ENCODE results near the gene PODXL2.

PODXL2 gene

DNA sequence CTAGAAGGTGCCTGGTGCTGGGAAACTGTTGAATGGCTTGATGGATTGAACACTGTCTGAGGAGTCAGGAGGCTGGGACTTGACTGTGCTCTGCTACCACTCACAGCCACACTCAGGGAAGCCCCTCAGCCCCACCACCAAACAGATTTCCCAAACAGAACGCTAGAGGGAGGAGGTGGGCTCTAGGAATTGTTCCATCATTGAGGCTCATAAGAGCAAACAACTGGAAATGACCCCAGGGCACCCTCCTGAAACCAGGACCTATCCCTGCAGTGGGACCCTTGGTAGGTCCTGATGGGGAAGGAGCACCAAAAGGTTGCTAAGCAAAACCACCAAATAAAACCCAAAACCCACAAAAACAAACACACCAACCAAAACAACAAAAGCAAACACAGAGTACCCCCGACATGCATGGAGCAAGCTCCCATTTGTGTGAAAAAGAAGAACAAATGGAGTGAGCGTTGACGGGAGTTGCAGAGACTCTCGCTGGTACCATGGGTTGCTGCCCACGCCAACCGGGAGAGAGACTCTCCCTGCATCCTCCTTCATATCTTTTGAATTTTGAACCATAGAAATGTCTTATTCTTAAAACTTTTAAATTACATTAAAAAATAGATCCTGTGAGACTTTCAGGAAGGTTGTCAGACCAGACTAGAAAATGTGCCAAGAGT lies 89.4 kb downstream of the PODXL2 start:
- Histone ChIP-seq H3K4me1 (ENCODE audit: low read length) (no peaks in the 10 kb centered on the region), H3K36me3 (replicated peaks; ENCODE audit: low read depth, low read length) (peaks cover 56% of the 10 kb centered on the region), H3K79me2 (ENCODE audit: low read length) (peaks cover 9% of the 10 kb centered on the region; the same call in 1 of the 2 replicates), H3K27me3 (ENCODE audit: low read depth, low read length) (no peaks in the 10 kb centered on the region), H4K20me1 (ENCODE audit: insufficient read depth, low read length) (no peaks in the 10 kb centered on the region), H3K9me3 (ENCODE audit: insufficient read depth, low read length) (no peaks in the 10 kb centered on the region), H3K27ac (ENCODE audit: low read length) (no peak overlapping the region), H3K4me3 (ENCODE audit: low read length) (no peak overlapping the region), H3K4me2 (ENCODE audit: low read length) (no peak overlapping the region), H3K9ac (ENCODE audit: low read length) (no peak overlapping the region), H2AFZ (ENCODE audit: low read depth, low read length) (no peak overlapping the region)
- no peak for TF ChIP-seq EZH2phosphoT487 (IDR thresholded peaks at IDR 0.05; ENCODE audit: low read depth)
- TF ChIP-seq, protein P1, sequence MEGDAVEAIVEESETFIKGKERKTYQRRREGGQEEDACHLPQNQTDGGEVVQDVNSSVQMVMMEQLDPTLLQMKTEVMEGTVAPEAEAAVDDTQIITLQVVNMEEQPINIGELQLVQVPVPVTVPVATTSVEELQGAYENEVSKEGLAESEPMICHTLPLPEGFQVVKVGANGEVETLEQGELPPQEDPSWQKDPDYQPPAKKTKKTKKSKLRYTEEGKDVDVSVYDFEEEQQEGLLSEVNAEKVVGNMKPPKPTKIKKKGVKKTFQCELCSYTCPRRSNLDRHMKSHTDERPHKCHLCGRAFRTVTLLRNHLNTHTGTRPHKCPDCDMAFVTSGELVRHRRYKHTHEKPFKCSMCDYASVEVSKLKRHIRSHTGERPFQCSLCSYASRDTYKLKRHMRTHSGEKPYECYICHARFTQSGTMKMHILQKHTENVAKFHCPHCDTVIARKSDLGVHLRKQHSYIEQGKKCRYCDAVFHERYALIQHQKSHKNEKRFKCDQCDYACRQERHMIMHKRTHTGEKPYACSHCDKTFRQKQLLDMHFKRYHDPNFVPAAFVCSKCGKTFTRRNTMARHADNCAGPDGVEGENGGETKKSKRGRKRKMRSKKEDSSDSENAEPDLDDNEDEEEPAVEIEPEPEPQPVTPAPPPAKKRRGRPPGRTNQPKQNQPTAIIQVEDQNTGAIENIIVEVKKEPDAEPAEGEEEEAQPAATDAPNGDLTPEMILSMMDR (IDR thresholded peaks at IDR 0.05; ENCODE audit: low read depth, low read length), result no peak

DNA sequence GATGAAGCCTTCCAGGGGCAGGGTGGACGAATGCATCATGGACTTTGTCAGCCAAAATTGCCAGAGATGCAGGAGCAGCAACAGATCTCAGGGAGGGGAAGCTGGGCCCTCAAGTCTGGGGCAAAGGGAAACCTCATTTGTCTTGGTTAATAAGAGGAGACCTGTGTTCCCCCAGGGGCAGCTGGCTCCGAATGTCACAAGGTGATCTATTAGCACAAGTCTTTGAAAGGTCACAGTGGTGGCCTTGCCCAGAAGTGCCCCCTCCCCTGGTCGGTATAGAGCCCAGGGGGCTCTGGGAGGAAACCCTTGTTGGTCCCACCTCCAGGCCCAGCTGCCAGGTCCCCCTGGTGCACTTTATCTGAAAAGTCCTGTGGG lies 89.9 kb downstream of the PODXL2 start:
- Histone ChIP-seq H4K20me1 (ENCODE audit: insufficient read depth, low read length) (no peaks in the 10 kb centered on the region), H3K27ac (ENCODE audit: low read length) (no peak overlapping the region), H3K36me3 (replicated peaks; ENCODE audit: low read depth, low read length) (peaks cover 54% of the 10 kb centered on the region), H3K4me2 (ENCODE audit: low read length) (no peak overlapping the region), H2AFZ (ENCODE audit: low read depth, low read length) (no peak overlapping the region), H3K9ac (ENCODE audit: low read length) (no peak overlapping the region), H3K79me2 (ENCODE audit: low read length) (peaks cover 13% of the 10 kb centered on the region; the same call in 1 of the 2 replicates), H3K9me3 (ENCODE audit: insufficient read depth, low read length) (no peaks in the 10 kb centered on the region), H3K27me3 (ENCODE audit: low read depth, low read length) (no peaks in the 10 kb centered on the region), H3K4me1 (ENCODE audit: low read length) (no peaks in the 10 kb centered on the region), H3K4me3 (ENCODE audit: low read length) (no peak overlapping the region)
- TF ChIP-seq, protein P1 (IDR thresholded peaks at IDR 0.05; ENCODE audit: low read depth, low read length), result no peak
- no peak for TF ChIP-seq EZH2phosphoT487 (IDR thresholded peaks at IDR 0.05; ENCODE audit: low read depth)

DNA sequence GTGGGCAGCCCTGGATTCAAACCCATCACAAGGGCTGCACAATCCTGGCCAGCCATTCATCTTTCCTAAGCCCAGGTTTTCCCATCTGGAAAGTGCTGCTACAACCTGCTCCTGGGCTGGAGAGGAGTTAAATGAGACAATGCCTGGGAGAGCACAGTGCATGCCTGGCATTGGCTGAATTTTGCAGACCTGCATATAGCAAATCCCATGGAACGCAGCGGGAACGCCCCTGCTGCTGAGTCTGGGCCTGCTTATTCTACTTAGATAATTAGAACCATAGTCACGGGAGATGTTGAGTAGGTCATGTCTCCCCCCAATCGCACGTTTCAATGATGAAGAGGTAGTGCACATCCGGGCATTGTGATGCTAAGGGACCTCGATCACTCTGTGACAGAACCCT lies 90.4 kb downstream of the PODXL2 start:
- no peak overlapping the region for H3K27ac ChIP-seq (ENCODE audit: low read length)
- TF ChIP-seq, protein P1 (IDR thresholded peaks at IDR 0.05; ENCODE audit: low read depth, low read length), result no peak
- no peak for TF ChIP-seq EZH2phosphoT487 (IDR thresholded peaks at IDR 0.05; ENCODE audit: low read depth)
- H3K4me2 ChIP-seq (ENCODE audit: low read length), result no peak overlapping the region
- H3K4me1 ChIP-seq (ENCODE audit: low read length), result no peaks in the 10 kb centered on the region
- H3K79me2 ChIP-seq (ENCODE audit: low read length), result peaks cover 18% of the 10 kb centered on the region
- no peaks in the 10 kb centered on the region for H3K27me3 ChIP-seq (ENCODE audit: low read depth, low read length)
- H2AFZ ChIP-seq (ENCODE audit: low read depth, low read length), result no peak overlapping the region
- no peaks in the 10 kb centered on the region for H3K9me3 ChIP-seq (ENCODE audit: insufficient read depth, low read length)
- H3K9ac ChIP-seq (ENCODE audit: low read length), result no peak overlapping the region
- peaks cover 54% of the 10 kb centered on the region for H3K36me3 ChIP-seq (replicated peaks; ENCODE audit: low read depth, low read length)
- H4K20me1 ChIP-seq (ENCODE audit: insufficient read depth, low read length), result no peaks in the 10 kb centered on the region
- H3K4me3 ChIP-seq (ENCODE audit: low read length), result no peak overlapping the region

DNA sequence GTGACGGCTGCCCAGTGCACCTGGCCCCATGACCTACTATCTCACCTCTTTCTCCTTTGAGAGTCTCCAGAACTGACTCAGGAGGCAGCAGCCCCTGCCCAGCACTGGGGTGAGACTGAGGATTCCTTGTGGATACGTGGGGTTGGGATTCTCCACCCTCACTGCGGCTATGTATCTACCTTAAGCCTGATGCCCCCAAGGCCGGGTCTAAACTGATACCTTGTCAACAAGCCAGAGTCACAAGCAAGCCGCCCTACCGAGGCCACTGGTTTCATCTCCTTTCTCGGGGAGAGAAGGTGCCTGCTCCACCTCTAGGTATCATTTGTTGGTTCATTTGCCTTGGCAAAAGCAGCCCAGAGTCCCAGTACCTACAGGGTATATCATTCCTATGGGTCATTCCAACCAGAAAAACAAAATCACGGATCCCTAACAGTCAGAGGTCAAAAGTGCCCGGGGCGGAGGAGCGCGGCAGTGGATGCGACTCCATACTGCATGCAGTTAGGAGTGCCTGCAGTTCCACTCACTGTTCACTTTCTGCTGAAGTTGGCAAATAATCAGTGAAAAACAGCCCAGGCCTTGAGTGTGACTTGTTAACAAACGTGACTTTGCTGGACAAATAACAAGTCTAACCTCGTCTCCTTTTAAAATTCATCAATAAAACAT lies 91.3 kb downstream of the PODXL2 start:
- TF ChIP-seq, protein P1 (IDR thresholded peaks at IDR 0.05; ENCODE audit: low read depth, low read length), result no peak
- no peak for TF ChIP-seq EZH2phosphoT487 (IDR thresholded peaks at IDR 0.05; ENCODE audit: low read depth)
- H4K20me1 ChIP-seq (ENCODE audit: insufficient read depth, low read length), result no peaks in the 10 kb centered on the region
- no peak overlapping the region for H3K4me2 ChIP-seq (ENCODE audit: low read length)
- no peaks in the 10 kb centered on the region for H3K27me3 ChIP-seq (ENCODE audit: low read depth, low read length)
- H3K9me3 ChIP-seq (ENCODE audit: insufficient read depth, low read length), result no peaks in the 10 kb centered on the region
- H2AFZ ChIP-seq (ENCODE audit: low read depth, low read length), result no peak overlapping the region
- H3K9ac ChIP-seq (ENCODE audit: low read length), result no peak overlapping the region
- peaks cover 26% of the 10 kb centered on the region for H3K79me2 ChIP-seq (ENCODE audit: low read length)
- H3K27ac ChIP-seq (ENCODE audit: low read length), result no peak overlapping the region
- no peak overlapping the region for H3K4me3 ChIP-seq (ENCODE audit: low read length)
- no peaks in the 10 kb centered on the region for H3K4me1 ChIP-seq (ENCODE audit: low read length)
- H3K36me3 ChIP-seq (replicated peaks; ENCODE audit: low read depth, low read length), result peaks cover 55% of the 10 kb centered on the region

Measured in OCI-LY3 (cell line).